Ovary (tissue), 9 donors: ENCODE data around the gene MAP2K1. TPM values are rescaled to one million over a fixed set of nuclear protein-coding genes. Genes with fewer than 3 reads are reported as not detected.
"Not testable (repeated sequence)": the region's sequence is repeated elsewhere in the genome, so short reads cannot be mapped to it uniquely, and the experiment has no call there.

Experiments
- DNase-seq, 5 donors: peaks; one replicate each; pipeline ENCODE4 v3.0.0-alpha.2; 2019 to 2020
- H3K27ac ChIP-seq, 2 donors: fragments of 200-600 bp; one replicate each; pipeline versions ENCODE4 v1.5.1 to v1.8.0; 2019 to 2022
- H3K27me3 ChIP-seq: fragments of 200-600 bp; one replicate; pipeline ENCODE4 v1.8.0; 2022
- H3K36me3 ChIP-seq: fragments of 200-600 bp; sonication (generic); one replicate; pipeline ENCODE4 v1.5.1; 2019
- H3K4me1 ChIP-seq: one replicate; pipeline ENCODE4 v1.8.1; 2013; ENCODE audit warnings: mild to moderate bottlenecking, moderate library complexity; ENCODE audit not compliant: insufficient read depth
- H3K4me3 ChIP-seq: fragments of 200-600 bp; sonication (generic); one replicate; pipeline ENCODE4 v1.5.1; 2017
- H3K9me3 ChIP-seq, 2 donors: fragments of 200-600 bp in 1 of 2; sonication (generic) in 1 of 2; one replicate each; pipeline versions ENCODE4 v1.5.1 to v1.8.1; 2013 to 2019; ENCODE audit warnings: mild to moderate bottlenecking in 1 of 2, moderate library complexity in 1 of 2
- CTCF ChIP-seq, 3 donors: fragments of 450-650 bp in 2 of 3; fragments of 200-600 bp in 1 of 3; IDR thresholded peaks; one replicate each; pipeline versions ENCODE4 v1.5.1 to v1.8.0; 2016 to 2022; ENCODE audit warnings: antibody characterized with exemption in 3 of 3, mild to moderate bottlenecking in 1 of 3
- EP300 ChIP-seq: sonication (generic); formaldehyde crosslinking; IDR thresholded peaks from one replicate; pipeline ENCODE4 v1.6.1; 2017; ENCODE audit warnings: antibody characterized with exemption
- POLR2A ChIP-seq: fragments of 450-650 bp; IDR thresholded peaks from one replicate; pipeline ENCODE4 v1.6.1; 2017; ENCODE audit warnings: antibody characterized with exemption, mild to moderate bottlenecking, moderate library complexity
- WGBS, 3 donors: extraction: QIAGEN DNeasy Blood & Tissue Kit in 1 of 3; methylation state at CpG; one replicate each; pipeline versions ENCODE4 v1.1.5 to v1.1.7; 2013 to 2017; 5-methylcytosine and 5-hydroxymethylcytosine counted together
- intact Hi-C, 4 donors: fragments of 100-400 bp; cut with DNase I; formaldehyde crosslinking; loops; one replicate each; pipeline versions ENCODE4 v1.11.0 to v1.15.1; 2022 to 2023
- polyA plus RNA-seq, 2 donors: library from polyadenylated mRNA; stranded (reverse); fragments of 200-250 nt in 1 of 2; fragments of 350-450 nt in 1 of 2; fragmentation: Illumina TruSeq in 1 of 2; extraction: RNeasy Lipid Tissue Mini Kit (QIAGEN cat#74804) in 1 of 2; gene quantifications; one replicate each; pipeline ENCODE4 v1.2.3, GENCODE V29; 2013 to 2014
- total RNA-seq, 7 donors: library from RNA; depleted of rRNA in 2 of 7; stranded (reverse); fragments of >200 nt in 2 of 7; fragmentation: NEBNext Ultra II Directional in 3 of 7; extraction: Animal tissue kit (Norgen Biotek cat#: 25700) in 3 of 7; gene quantifications; one replicate each; pipeline versions ENCODE4 v1.1.0 to v1.2.4, GENCODE V29; 2016 to 2023
- donor health status: DM: no; HTN: no; CAD: no; lungs with moderate emphysema.
- donor health status: DM: no; HTN: no; CAD: no.
- donor health status: Bipolar disorder and iron deficiency.
- donor health status: DM: yes; HTN: yes; CAD: no.
- donor health status: DM: no; HTN: no; CAD: no.
- donor health status: DM: yes; HTN: yes; CAD: no.

The MAP2K1 gene
- total and polyA plus RNA-seq, 9 donors: 21.6 to 44.8 (median 34.3) TPM

- no peaks in the 10 kb centered on the region for H3K27me3 ChIP-seq
- H3K4me3 ChIP-seq: no peak overlapping the region
- intact Hi-C loops: no loop called here
- 84 to 93% (median 84%) methylated on average over 4 of the region's 4 CpGs for WGBS, 3 donors
- no peaks in the 10 kb centered on the region for H3K4me1 ChIP-seq
- H3K36me3 ChIP-seq: no peaks in the 10 kb centered on the region
- no peak for TF ChIP-seq POLR2A
- TF ChIP-seq EP300: no peak
- TF ChIP-seq CTCF (IDR thresholded peaks at IDR 0.05): no peak
- no peaks in the 10 kb centered on the region for H3K9me3 ChIP-seq
- DNase-seq: no peak
- no peak overlapping the region for H3K27ac ChIP-seq
Measured at GRCh38 chr15:66462627-66463026, 75.9 kb downstream of the MAP2K1 start.

GRCh38 chr15:66465294-66465693 is 78.6 kb downstream of the MAP2K1 start:
- H3K27me3 ChIP-seq, H3K4me1 ChIP-seq, DNase-seq, H3K36me3 ChIP-seq, H3K9me3 ChIP-seq, H3K4me3 ChIP-seq, intact Hi-C loops, H3K27ac ChIP-seq: not testable (repeated sequence)
- 94 to 98% (median 97%) methylated on average over 6 of the region's 6 CpGs for WGBS, 3 donors

GRCh38 chr15:66467162-66468040 is 80.7 kb downstream of the MAP2K1 start:
- H3K27ac ChIP-seq, intact Hi-C loops, H3K4me3 ChIP-seq, H3K36me3 ChIP-seq, H3K4me1 ChIP-seq, H3K9me3 ChIP-seq, DNase-seq, H3K27me3 ChIP-seq: not testable (repeated sequence)
- 91 to 95% (median 94%) methylated on average over 11 of the region's 11 CpGs for WGBS, 3 donors

GRCh38 chr15:66470825-66471224 is 84.1 kb downstream of the MAP2K1 start:
- H3K4me1 ChIP-seq, H3K4me3 ChIP-seq, intact Hi-C loops, DNase-seq, H3K9me3 ChIP-seq, H3K27me3 ChIP-seq, H3K36me3 ChIP-seq, H3K27ac ChIP-seq: not testable (repeated sequence)
- 89 to 92% (median 91%) methylated on average over 4 of the region's 4 CpGs for WGBS, 3 donors

GRCh38 chr15:66472176-66472999 is 85.7 kb downstream of the MAP2K1 start:
- Histone ChIP-seq H3K27ac (no peak overlapping the region), H3K4me3 (no peak overlapping the region), H3K9me3 (no peaks in the 10 kb centered on the region), H3K27me3 (no peaks in the 10 kb centered on the region), H3K36me3 (no peaks in the 10 kb centered on the region), H3K4me1 (peaks cover 4% of the 10 kb centered on the region)
- TF ChIP-seq CTCF (IDR thresholded peaks at IDR 0.05) (no peak), POLR2A (no peak), EP300 (no peak)
- intact Hi-C loops: no loop called here
- peak in 3 of 5 donors; percentile 27 to 29 (median 28) for DNase-seq
- 9 to 13% (median 12%) methylated on average over 8 of the region's 8 CpGs for WGBS, 3 donors

GRCh38 chr15:66474135-66474534 is 87.4 kb downstream of the MAP2K1 start:
- no peak for DNase-seq
- H3K9me3 ChIP-seq: no peaks in the 10 kb centered on the region
- H3K4me3 ChIP-seq: no peak overlapping the region
- no peaks in the 10 kb centered on the region for H3K27me3 ChIP-seq
- H3K27ac ChIP-seq: no peak overlapping the region
- no peaks in the 10 kb centered on the region for H3K36me3 ChIP-seq
- WGBS, 3 donors: 63 to 85% (median 73%) methylated on average over 2 of the region's 2 CpGs
- intact Hi-C loops: no loop called here
- peaks cover 4% of the 10 kb centered on the region for H3K4me1 ChIP-seq
- TF ChIP-seq EP300 (no peak), CTCF (IDR thresholded peaks at IDR 0.05) (no peak), POLR2A (no peak)
